ENCODE results near the gene SEMA4D. TPM values are rescaled to one million over a fixed set of nuclear protein-coding genes. Genes with fewer than 3 reads are reported as not detected.
A peak's percentile ranks its signal among the peaks of the same experiment; 100 is the strongest.

Gene SEMA4D, protein sequence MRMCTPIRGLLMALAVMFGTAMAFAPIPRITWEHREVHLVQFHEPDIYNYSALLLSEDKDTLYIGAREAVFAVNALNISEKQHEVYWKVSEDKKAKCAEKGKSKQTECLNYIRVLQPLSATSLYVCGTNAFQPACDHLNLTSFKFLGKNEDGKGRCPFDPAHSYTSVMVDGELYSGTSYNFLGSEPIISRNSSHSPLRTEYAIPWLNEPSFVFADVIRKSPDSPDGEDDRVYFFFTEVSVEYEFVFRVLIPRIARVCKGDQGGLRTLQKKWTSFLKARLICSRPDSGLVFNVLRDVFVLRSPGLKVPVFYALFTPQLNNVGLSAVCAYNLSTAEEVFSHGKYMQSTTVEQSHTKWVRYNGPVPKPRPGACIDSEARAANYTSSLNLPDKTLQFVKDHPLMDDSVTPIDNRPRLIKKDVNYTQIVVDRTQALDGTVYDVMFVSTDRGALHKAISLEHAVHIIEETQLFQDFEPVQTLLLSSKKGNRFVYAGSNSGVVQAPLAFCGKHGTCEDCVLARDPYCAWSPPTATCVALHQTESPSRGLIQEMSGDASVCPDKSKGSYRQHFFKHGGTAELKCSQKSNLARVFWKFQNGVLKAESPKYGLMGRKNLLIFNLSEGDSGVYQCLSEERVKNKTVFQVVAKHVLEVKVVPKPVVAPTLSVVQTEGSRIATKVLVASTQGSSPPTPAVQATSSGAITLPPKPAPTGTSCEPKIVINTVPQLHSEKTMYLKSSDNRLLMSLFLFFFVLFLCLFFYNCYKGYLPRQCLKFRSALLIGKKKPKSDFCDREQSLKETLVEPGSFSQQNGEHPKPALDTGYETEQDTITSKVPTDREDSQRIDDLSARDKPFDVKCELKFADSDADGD
- total RNA-seq = 68.0 and 79.7 TPM in 2 replicates

DNA sequence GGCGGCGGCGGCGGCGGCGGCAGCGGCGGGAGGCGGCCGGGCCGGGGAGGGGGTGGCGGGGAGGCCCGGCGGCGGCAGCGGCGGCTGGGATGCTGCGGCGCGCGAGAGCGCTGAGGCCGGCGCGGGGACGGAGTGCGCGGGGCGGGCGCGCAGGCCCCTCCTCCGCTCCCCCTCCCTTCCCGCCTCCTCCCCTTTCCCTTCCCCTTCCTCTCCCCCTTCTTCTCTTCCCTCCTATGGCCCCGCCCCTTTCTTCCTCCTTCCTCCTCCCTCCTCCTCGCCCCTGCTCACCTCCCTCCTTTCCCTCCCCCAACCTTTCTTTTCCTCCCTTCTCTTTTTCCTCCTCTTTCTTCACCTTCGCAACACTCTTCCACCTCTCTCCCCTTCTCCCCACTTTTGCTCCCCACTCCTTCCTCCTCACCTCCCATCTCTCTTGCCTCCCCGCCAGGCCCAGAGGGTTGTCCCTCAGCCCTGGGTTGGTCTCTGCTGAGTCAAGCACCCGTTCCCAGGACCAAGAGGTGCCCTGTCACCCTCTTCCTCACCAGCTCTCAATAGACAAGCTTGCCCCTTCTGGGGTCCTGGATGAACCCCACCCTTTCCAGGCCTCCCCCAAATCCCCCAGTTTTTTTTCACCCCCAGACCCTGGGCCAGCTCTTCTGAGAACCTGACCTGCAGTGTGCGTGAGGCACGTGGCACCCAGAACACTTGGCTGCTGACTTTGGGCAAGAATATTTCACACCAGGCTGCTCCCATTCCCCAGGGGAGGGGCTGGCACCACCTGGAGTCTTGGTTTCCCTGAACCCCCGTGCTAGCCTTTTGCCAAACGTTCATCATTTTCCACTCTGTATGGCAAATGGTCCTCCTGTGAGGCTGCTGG lies at the start of gene SEMA4D:
Gene SEMA4D, minus strand, starts transcription at position 136 of the 874 bp plus-strand sequence. CDS start 92,657 bp downstream, outside the sequence.
- POLR2A ChIA-PET = interaction anchor here (0.7 to 1.7 kb wide), 9 partner anchors 8 to 460 kb away, joined by 3 to 8 read pairs (median 5); no protein-coding TSS in a partner anchor
- peak within 1 kb of the TSS; percentile 92 for H3K4me3 Mint-ChIP-seq

DNA sequence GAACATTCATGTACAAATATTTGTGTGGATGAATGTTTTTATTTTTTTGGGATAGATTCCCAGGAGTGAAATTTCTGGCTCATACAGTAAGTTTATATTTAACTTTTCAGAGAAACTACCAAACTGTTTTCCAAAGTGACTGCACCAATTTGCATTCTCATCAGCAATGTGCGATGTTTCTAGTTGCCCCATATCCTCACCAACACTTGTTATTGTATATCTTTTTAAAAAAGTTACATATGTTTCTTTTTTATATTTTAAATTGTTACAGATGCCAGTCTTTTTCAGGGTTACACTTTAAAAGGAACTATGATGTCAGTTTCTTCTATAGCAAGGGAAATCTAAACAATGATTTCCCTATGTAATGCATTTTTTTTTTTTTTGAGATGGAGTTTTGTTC lies 49.1 kb upstream of the SEMA4D start:
- Mint-ChIP-seq H3K4me3 (no peak overlapping the region), H3K36me3 (ENCODE audit: low read depth) (peaks cover 4% of the 10 kb centered on the region), H3K27ac (no peak overlapping the region), H3K4me1 (peaks cover 23% of the 10 kb centered on the region), H3K9me3 (peaks cover 7% of the 10 kb centered on the region), H3K27me3 (no peaks in the 10 kb centered on the region)
- DNase-seq = no peak
- TF ChIP-seq, protein P1, sequence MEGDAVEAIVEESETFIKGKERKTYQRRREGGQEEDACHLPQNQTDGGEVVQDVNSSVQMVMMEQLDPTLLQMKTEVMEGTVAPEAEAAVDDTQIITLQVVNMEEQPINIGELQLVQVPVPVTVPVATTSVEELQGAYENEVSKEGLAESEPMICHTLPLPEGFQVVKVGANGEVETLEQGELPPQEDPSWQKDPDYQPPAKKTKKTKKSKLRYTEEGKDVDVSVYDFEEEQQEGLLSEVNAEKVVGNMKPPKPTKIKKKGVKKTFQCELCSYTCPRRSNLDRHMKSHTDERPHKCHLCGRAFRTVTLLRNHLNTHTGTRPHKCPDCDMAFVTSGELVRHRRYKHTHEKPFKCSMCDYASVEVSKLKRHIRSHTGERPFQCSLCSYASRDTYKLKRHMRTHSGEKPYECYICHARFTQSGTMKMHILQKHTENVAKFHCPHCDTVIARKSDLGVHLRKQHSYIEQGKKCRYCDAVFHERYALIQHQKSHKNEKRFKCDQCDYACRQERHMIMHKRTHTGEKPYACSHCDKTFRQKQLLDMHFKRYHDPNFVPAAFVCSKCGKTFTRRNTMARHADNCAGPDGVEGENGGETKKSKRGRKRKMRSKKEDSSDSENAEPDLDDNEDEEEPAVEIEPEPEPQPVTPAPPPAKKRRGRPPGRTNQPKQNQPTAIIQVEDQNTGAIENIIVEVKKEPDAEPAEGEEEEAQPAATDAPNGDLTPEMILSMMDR (IDR thresholded peaks at IDR 0.05) = no peak
- no peak for ATAC-seq (ENCODE audit: low read depth)
- POLR2A ChIA-PET = no interaction called here
- CTCF ChIA-PET = interaction anchor here (3.7 kb wide), 1 partner anchor 172 kb away, joined by 52 read pairs; no protein-coding TSS in a partner anchor
- intact Hi-C loops (cut with micrococcal nuclease) = no loop called here

More for the DNA sequence above, at the start of gene SEMA4D:
- Mint-ChIP-seq H3K4me1 (peaks cover 79% of the 10 kb centered on the region), H3K27me3 (no peaks in the 10 kb centered on the region), H3K9me3 (no peaks in the 10 kb centered on the region), H3K36me3 (ENCODE audit: low read depth) (peaks cover 2% of the 10 kb centered on the region), H3K27ac (peak within 1 kb of the TSS; percentile 91)
- TF ChIP-seq, protein P1 (IDR thresholded peaks at IDR 0.05) = no peak
- CTCF ChIA-PET = interaction anchor here (2.0 kb wide), 1 partner anchor 51 kb away, joined by 11 read pairs; no protein-coding TSS in a partner anchor
- DNase-seq (peak; percentile 29), ATAC-seq (ENCODE audit: low read depth) (peak; percentile 49)
- intact Hi-C loops (cut with micrococcal nuclease) = loop anchor here (2.0 to 5.0 kb wide), 3 partner anchors 51 to 97 kb away; no protein-coding TSS in a partner anchor

DNA sequence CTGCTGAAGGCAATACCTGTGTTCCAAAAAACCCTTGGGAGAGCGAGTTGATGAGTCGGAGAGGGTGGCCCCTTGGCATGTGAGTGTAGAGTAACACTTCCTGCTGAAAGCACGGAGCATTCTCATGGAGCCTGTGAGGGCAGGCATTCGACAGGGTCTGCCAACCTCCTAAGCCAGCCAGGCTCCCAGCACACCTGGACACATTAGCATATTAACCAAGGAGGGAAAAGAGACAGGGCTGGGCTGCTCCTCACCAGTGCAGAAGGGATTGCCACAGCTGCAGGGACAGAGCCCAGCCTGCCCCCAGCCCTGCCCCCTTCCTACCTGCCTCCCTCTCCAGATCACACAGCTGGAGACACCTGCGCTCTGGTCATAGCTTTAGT lies 46.4 kb upstream of the SEMA4D start:
- TF ChIP-seq, protein P1 (IDR thresholded peaks at IDR 0.05) = no peak

GRCh38 chr9:89543621-89544278 lies 45.8 kb upstream of the SEMA4D start:
- Mint-ChIP-seq H3K36me3 (ENCODE audit: low read depth) (peaks cover 4% of the 10 kb centered on the region), H3K4me3 (no peak overlapping the region), H3K27me3 (no peaks in the 10 kb centered on the region), H3K27ac (no peak overlapping the region), H3K9me3 (peaks cover 7% of the 10 kb centered on the region), H3K4me1 (peaks cover 34% of the 10 kb centered on the region)
- POLR2A ChIA-PET = interaction anchor here (0.6 to 0.8 kb wide), 2 partner anchors 37 to 45 kb away, joined by 3 read pairs; no protein-coding TSS in a partner anchor
- CTCF ChIA-PET = interaction anchor here (3.0 kb wide), 1 partner anchor 114 kb away, joined by 16 read pairs; no protein-coding TSS in a partner anchor
- TF ChIP-seq, protein P1 (IDR thresholded peaks at IDR 0.05) = no peak
- intact Hi-C loops (cut with micrococcal nuclease) = no loop called here
- ATAC-seq (ENCODE audit: low read depth) (no peak), DNase-seq (no peak)

More for the DNA sequence above, 46.4 kb upstream of the SEMA4D start:
- no peak overlapping the region for H3K4me3 Mint-ChIP-seq
- no peak for ATAC-seq (ENCODE audit: low read depth)
- no peak overlapping the region for H3K27ac Mint-ChIP-seq
- intact Hi-C loops (cut with micrococcal nuclease) = no loop called here
- H3K9me3 Mint-ChIP-seq = peaks cover 7% of the 10 kb centered on the region
- no peak for DNase-seq
- peaks cover 4% of the 10 kb centered on the region for H3K36me3 Mint-ChIP-seq (ENCODE audit: low read depth)
- peaks cover 38% of the 10 kb centered on the region for H3K4me1 Mint-ChIP-seq
- H3K27me3 Mint-ChIP-seq = no peaks in the 10 kb centered on the region
- ChIA-PET CTCF (interaction anchor here (3.0 kb wide), 1 partner anchor 115 kb away, joined by 16 read pairs; no protein-coding TSS in a partner anchor), POLR2A (interaction anchor here (0.8 kb wide), 1 partner anchor 46 kb away, joined by 3 read pairs; no protein-coding TSS in a partner anchor)

All from activated B cell treated with CpG ODN at 0.5 μM for 24 hours (primary cell).